Activated T-cell treated with anti-CD3 and anti-CD28 coated beads, Interleukin-2, amount 50 U/mL, for 48 hours (primary cell): Measurements from ENCODE around the gene JDP2.

Source experiments
- DNase-seq, 2 experiments: peaks; one replicate each; pipeline ENCODE4 v3.0.0-alpha.2; 2020

JDP2 gene

DNA sequence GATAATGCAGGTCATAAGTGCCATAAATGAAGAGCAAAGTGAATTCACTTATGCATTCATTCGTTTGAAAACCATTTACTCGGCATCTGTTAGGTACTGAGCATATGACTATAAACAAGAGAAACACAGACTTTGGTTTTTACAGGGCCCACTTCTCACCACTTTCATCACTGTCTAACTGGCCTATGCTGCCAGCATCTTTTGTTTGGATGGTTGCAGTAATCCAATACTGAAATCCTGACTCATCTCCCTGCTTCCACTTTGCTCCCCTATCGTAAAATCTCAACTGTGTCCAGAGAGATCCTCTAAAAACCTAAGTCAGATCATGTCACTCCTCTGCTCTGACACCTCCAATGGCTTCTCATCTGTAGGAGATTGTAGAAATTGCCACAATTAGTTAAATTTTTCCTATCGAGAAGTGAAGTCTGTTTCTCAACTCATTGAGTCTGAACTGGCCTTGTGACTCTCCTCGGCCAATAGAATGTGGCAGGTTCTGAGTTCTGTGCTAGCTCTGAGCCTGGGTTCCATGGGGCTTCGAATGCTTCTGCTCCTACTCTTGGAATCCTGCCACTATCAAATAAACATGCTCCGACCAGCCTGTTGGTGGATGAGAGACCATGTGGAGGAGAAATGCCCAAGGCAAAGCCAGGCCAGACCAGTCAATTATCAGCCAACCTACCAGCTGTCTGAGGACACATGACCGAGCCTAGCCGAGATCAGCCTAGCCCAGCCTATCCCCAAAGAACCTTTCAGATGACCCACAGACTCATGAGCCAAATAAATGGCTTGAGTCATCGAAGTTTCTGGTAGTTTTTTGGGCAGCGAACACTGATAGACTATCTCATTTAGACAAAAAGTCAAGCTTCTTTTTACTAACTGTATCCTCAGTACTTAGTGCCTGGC is 92.3 kb downstream of the JDP2 start:
- peak in 1 of 2 experiments; percentile 20 for DNase-seq

DNA sequence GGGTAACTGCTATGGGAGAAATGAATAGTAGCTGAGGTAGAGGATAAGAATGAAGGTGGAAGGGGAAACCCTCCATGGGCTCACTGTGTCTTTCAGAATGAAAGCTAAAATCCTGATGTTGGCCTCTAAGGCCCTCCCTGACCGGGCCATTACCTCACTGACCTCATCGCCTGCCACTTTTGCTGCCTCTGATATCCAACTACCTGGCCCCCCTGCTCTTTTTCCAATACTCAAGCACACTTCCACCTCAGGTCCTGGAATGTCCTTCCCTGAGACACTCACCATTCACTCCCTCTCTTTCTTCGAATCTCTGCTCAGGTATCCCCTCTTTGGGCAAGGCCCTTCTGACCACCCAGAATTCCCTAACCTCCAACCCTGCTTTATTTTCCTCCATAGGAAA is 93.0 kb downstream of the JDP2 start:
- no peak for DNase-seq

DNA sequence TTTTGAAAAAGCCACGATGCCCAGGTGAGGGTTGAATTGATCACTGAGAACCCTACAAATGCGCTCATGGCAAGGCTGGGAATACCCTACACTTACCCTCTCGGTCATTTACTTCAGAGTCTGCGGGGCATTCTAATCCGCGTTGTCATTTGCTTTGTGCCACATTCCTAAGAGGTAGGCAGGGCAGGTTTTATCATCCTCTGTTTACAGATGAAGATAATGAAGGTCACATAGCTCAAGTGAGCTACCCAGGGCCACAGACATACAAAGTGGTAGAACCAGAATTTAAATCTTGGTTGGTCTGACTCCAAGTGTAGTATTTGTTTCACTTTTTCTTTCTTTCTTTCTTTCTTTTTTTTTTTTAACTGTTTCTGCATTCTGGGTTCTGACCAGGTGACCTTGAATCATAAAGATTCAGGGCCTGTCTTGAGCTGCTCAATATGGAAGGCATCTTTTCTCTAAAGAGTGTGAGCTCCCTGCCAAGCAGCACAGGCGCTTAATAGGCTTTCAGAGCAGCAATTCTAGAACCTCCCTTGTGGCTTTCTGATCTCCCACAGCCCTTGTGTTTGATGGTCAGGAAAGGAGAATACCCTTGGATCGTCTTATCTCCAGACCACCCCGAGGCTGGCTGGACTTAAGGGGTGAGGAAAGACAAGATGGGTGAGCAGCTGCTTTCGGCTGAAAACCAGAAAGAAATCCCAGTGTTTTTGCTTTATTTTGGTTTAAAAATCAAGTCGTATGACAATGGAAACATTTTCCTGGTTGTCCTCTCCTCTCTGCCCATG is 93.8 kb downstream of the JDP2 start:
- DNase-seq = peak; percentile 55 to 57

DNA sequence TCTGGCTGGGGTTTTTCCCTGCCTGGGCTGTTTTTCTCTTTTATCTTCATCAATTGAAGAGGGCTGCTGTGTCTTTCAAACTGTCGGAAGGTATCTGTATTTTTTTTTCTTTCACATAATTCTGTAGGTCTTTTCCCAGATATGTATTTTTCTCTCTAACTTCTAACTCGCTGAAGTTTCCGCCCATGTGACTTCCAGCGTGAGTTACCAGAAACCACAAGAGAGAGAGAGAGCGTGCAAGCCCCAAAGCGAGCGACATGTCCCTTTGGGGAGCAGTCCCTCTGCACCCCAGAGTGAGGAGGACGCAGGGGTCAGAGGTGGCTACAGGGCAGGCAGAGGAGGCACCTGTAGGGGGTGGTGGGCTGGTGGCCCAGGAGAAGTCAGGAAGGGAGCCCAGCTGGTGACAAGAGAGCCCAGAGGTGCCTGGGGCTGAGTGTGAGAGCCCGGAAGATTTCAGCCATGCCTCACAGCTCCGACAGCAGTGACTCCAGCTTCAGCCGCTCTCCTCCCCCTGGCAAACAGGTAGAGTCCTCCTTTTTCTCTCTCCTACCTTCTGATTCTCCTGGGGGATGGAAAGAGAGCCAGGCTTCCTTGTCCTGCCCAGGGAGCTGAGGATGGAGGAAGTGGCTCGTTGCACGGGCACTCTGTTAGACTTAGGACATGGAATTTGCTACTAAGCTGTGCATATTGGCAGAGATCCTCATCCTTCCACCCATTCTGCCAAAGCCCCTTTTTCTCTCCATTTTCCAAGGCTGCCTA is 94.6 kb downstream of the JDP2 start, which contains the start of gene BATF:
Gene BATF (plus strand): TSS at position 246 of the 759 bp plus-strand sequence. CDS start 214 bp downstream, at position 460.
- DNase-seq = peak; percentile 85

DNA sequence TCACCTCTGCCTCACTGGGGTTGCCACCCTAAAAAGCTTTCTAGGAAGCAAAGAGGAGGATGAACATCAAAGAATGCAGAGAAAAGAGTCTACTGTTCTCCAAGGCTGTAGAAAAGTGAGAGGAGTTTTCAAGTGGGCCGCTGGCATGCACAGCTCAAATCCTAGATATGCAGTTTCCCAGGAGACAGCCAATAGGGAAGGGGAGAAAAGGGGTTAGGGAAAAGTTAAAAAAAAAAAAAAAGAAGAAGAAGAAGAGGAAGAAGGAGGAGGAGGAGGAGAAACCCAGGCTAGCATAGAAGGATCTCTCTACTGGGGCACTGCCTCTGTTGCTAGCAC is 95.1 kb downstream of the JDP2 start:
- no peak for DNase-seq
